B cell (primary cell): ENCODE results near the gene ZNF280C. TPM values are rescaled to one million over a fixed set of nuclear protein-coding genes. Genes with fewer than 3 reads are reported as not detected.
A peak's percentile ranks its signal among the peaks of the same experiment; 100 is the strongest.

Source experiments
- ATAC-seq: fragments of 200-7000 bp; cut with Tn5 transposase; one replicate; pipeline ENCODE4 v1.10.0; 2021; ENCODE audit warnings: low read depth, mild to moderate bottlenecking, moderate number of reproducible peaks, moderate library complexity
- CTCF ChIA-PET: fragments of 350-600 bp; sonication (Branson Sonifier 250); formaldehyde crosslinking; loops from one replicate; lab custom pipeline; 2021; ENCODE audit warnings: antibody characterized with exemption, inconsistent platforms; lab: Charles Lee
- POLR2A ChIA-PET: fragments of 350-600 bp; sonication (Branson Sonifier 250); formaldehyde crosslinking; loops from one replicate; lab custom pipeline; 2021; ENCODE audit warnings: antibody characterized with exemption; lab: Charles Lee
- DNase-seq: peaks from one replicate; pipeline ENCODE4 v3.0.0; 2013
- H2AFZ ChIP-seq: 2 replicates; pipeline ENCODE4 v1.6.1; 2012; ENCODE audit warnings: mild to moderate bottlenecking, low read depth, low read length; ENCODE audit not compliant: insufficient read depth, poor library complexity, severe bottlenecking
- H3K27ac ChIP-seq, 2 donors: 1 replicate in 1 of 2; 2 replicates in 1 of 2; pipeline ENCODE4 v1.5.1; 2012 to 2013; ENCODE audit warnings: low read length in 2 of 2, mild to moderate bottlenecking in 2 of 2, moderate library complexity in 1 of 2
- H3K27me3 ChIP-seq, 4 experiments: fragments of 200-600 bp in 1 of 4; sonication (generic) in 1 of 4; replicated peaks in 1 of 4; 1 replicate in 2 of 4; 2 replicates in 2 of 4; pipeline versions ENCODE4 v1.6.1 to v1.7.0; 2013 to 2016; ENCODE audit warnings: low read length in 3 of 4, mild to moderate bottlenecking in 2 of 4, mixed read lengths in 1 of 4, moderate library complexity in 1 of 4; ENCODE audit not compliant: insufficient read depth in 4 of 4, control insufficient read depth in 3 of 4; ENCODE audit errors: control extremely low read depth in 1 of 4
- H3K36me3 ChIP-seq, 2 experiments: replicated peaks in 1 of 2; 1 replicate in 1 of 2; 2 replicates in 1 of 2; pipeline versions ENCODE4 v1.6.1 to v1.7.1; 2013; ENCODE audit warnings: low read length in 1 of 2; ENCODE audit not compliant: insufficient read depth in 2 of 2, control insufficient read depth in 1 of 2; ENCODE audit errors: control extremely low read depth in 1 of 2, extremely low read depth in 1 of 2
- H3K4me1 ChIP-seq, 2 donors: fragments of 200-600 bp in 1 of 2; sonication (generic) in 1 of 2; 1 replicate in 1 of 2; 2 replicates in 1 of 2; pipeline versions ENCODE4 v1.5.1 to v1.6.1; 2013 to 2017; ENCODE audit warnings: low read length in 2 of 2; ENCODE audit not compliant: control insufficient read depth in 2 of 2, insufficient read depth in 2 of 2
- H3K4me2 ChIP-seq: replicated peaks from 2 replicates; pipeline ENCODE3; 2012; ENCODE audit warnings: mild to moderate bottlenecking, low read depth, low read length; ENCODE audit not compliant: poor library complexity, severe bottlenecking
- H3K4me3 ChIP-seq, 5 experiments: fragments of 200-600 bp in 1 of 5; sonication (generic) in 1 of 5; 1 replicate in 3 of 5; 2 replicates in 2 of 5; pipeline versions ENCODE4 v1.5.1 to v1.7.0; 2011 to 2016; ENCODE audit warnings: low read length in 4 of 5, mild to moderate bottlenecking in 4 of 5, low read depth in 2 of 5, control low read depth in 1 of 5, moderate library complexity in 1 of 5; ENCODE audit not compliant: insufficient read depth in 1 of 5; ENCODE audit errors: control extremely low read depth in 1 of 5, extremely low read depth in 1 of 5
- H3K79me2 ChIP-seq: fragments of 200-600 bp; sonication (generic); one replicate; pipeline ENCODE4 v1.6.0; 2016; ENCODE audit warnings: low read length; ENCODE audit not compliant: control insufficient read depth, insufficient read depth
- H3K9ac ChIP-seq: fragments of 200-600 bp; sonication (generic); 2 replicates; pipeline ENCODE4 v1.6.1; 2017; ENCODE audit warnings: mild to moderate bottlenecking, low read length, moderate library complexity
- H3K9me3 ChIP-seq, 3 donors: one replicate each; pipeline versions ENCODE4 v1.6.1 to v1.7.1; 2013; ENCODE audit warnings: low read length in 2 of 3; ENCODE audit not compliant: control insufficient read depth in 2 of 3, insufficient read depth in 1 of 3; ENCODE audit errors: control extremely low read depth in 1 of 3
- H4K20me1 ChIP-seq: 2 replicates; pipeline ENCODE4 v1.6.0; 2012; ENCODE audit warnings: mild to moderate bottlenecking, low read length; ENCODE audit not compliant: insufficient read depth, control insufficient read depth, poor library complexity, severe bottlenecking
- H3K27ac Mint-ChIP-seq: one replicate; pipeline ENCODE4 v1.8.0; 2021; ENCODE audit warnings: mixed read lengths
- H3K27me3 Mint-ChIP-seq: one replicate; pipeline ENCODE4 v1.8.0; 2021; ENCODE audit warnings: mixed read lengths
- H3K4me1 Mint-ChIP-seq: one replicate; pipeline ENCODE4 v1.8.0; 2021; ENCODE audit warnings: mixed read lengths
- H3K4me3 Mint-ChIP-seq: one replicate; pipeline ENCODE4 v1.8.0; 2021; ENCODE audit warnings: mixed read lengths
- H3K9me3 Mint-ChIP-seq: one replicate; pipeline ENCODE4 v1.8.0; 2022; ENCODE audit warnings: mixed read lengths; ENCODE audit not compliant: insufficient read depth
- EZH2 ChIP-seq: IDR thresholded peaks from 2 replicates; pipeline ENCODE4 v1.6.1; 2012; ENCODE audit warnings: borderline replicate concordance, low read depth, mild to moderate bottlenecking, moderate library complexity, low read length; ENCODE audit not compliant: insufficient read depth, poor library complexity, severe bottlenecking
- WGBS: methylation state at CpG from one replicate; pipeline ENCODE4 v1.1.5; 2013; ENCODE audit warnings: missing lambda C conversion rate; ENCODE audit not compliant: insufficient coverage; 5-methylcytosine and 5-hydroxymethylcytosine counted together
- intact Hi-C: fragments of 100-400 bp; cut with micrococcal nuclease; formaldehyde crosslinking; loops from one replicate; pipeline ENCODE4 v1.10.0; 2022
- polyA plus RNA-seq: library from polyadenylated mRNA; depleted of rRNA; stranded (reverse); fragments of >200 nt; gene quantifications from 2 replicates; pipeline ENCODE4 v1.2.3, GENCODE V29; 2012
- total RNA-seq, 2 donors: library from RNA; stranded (reverse); fragments of 120-200 nt in 1 of 2; gene quantifications; 1 replicate in 1 of 2; 2 replicates in 1 of 2; pipeline versions ENCODE4 v1.2.3 to v1.2.4, GENCODE V29; 2013 to 2022
- TF ChIP-seq, protein P1 (sequence below): fragments of 200-600 bp; IDR thresholded peaks from one replicate; pipeline ENCODE4 v1.8.0; 2022; ENCODE audit warnings: antibody characterized with exemption, mild to moderate bottlenecking

ZNF280C gene
- total and polyA plus RNA-seq, 2 donors (not counting 1 experiment from before 2014, with no cell fraction given): 2.3 to 7.0 TPM

DNA sequence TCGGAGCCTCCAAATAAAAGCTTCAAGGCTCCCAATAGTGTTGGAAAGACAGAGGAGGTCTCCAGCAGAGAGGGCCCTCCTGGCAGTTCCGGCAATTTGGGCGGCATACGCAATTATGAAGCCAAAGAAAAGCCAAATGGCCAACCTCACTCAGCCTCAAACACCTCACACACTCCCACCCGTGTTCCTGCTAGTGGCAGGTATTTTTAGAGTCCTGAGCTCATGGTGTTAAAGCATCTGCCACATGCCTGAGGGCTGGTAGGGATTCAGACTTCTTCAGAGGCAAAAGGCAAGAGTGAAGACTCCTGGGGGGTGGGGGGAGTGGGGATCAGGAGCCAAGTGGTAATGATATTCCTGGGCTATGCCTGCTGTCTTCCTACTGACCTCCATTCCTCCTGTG lies 89.5 kb downstream of the ZNF280C start:
- no peak for ATAC-seq
- no peak overlapping the region for H3K27ac Mint-ChIP-seq
- no peaks in the 10 kb centered on the region for H4K20me1 ChIP-seq
- H3K9me3 ChIP-seq: peaks cover 0 to 6% (median 0%) of the 10 kb centered on the region in 3 donors
- H3K4me2 ChIP-seq: no peak overlapping the region
- WGBS: no CpG with 5 or more reads among the region's 5 CpGs
- H3K4me1 Mint-ChIP-seq: peaks cover 46% of the 10 kb centered on the region
- no peaks in the 10 kb centered on the region for H3K27me3 ChIP-seq
- CTCF ChIA-PET: no interaction called here
- no peak for TF ChIP-seq EZH2
- TF ChIP-seq, protein P1, sequence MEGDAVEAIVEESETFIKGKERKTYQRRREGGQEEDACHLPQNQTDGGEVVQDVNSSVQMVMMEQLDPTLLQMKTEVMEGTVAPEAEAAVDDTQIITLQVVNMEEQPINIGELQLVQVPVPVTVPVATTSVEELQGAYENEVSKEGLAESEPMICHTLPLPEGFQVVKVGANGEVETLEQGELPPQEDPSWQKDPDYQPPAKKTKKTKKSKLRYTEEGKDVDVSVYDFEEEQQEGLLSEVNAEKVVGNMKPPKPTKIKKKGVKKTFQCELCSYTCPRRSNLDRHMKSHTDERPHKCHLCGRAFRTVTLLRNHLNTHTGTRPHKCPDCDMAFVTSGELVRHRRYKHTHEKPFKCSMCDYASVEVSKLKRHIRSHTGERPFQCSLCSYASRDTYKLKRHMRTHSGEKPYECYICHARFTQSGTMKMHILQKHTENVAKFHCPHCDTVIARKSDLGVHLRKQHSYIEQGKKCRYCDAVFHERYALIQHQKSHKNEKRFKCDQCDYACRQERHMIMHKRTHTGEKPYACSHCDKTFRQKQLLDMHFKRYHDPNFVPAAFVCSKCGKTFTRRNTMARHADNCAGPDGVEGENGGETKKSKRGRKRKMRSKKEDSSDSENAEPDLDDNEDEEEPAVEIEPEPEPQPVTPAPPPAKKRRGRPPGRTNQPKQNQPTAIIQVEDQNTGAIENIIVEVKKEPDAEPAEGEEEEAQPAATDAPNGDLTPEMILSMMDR: no peak
- H3K36me3 ChIP-seq: no peaks in the 10 kb centered on the region
- H2AFZ ChIP-seq: no peak overlapping the region
- POLR2A ChIA-PET: no interaction called here
- peaks cover 18% of the 10 kb centered on the region for H3K79me2 ChIP-seq
- H3K9ac ChIP-seq: no peak overlapping the region
- H3K9me3 Mint-ChIP-seq: no peaks in the 10 kb centered on the region
- H3K27me3 Mint-ChIP-seq: no peaks in the 10 kb centered on the region
- intact Hi-C loops: no loop called here
- no peak overlapping the region for H3K4me3 Mint-ChIP-seq
- no peak overlapping the region for H3K27ac ChIP-seq
- DNase-seq: no peak
- peaks cover 26 to 47% of the 10 kb centered on the region in 2 donors for H3K4me1 ChIP-seq
- no peak overlapping the region for H3K4me3 ChIP-seq

DNA sequence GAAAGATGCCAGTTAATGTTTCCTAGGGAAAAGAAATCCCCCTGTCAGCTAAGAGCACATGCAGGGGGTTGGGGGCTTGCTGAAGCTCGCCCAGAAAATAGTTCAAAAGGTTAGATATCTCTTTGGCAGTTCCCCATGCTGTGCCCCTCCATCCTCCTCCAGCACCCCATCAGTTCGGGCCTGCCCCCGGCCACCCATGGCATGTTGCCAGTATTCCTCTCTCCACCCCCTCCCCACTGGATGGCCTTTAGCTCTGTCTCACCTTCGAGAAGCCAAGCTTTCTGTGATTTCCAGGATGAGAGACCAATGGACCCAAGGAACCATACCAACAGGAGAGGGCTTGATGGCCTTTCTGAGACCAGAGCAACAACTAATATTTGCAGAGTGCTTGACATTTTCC lies 91.8 kb downstream of the ZNF280C start:
- CTCF ChIA-PET: interaction anchor here (1.2 to 2.3 kb wide), 6 partner anchors 10 to 96 kb away, joined by 3 to 23 read pairs (median 7); partner anchors contain the start of gene AIFM1

More for the DNA sequence above, 91.8 kb downstream of the ZNF280C start:
- WGBS: 80% methylated on average over 1 of the region's 4 CpGs
- no peak for TF ChIP-seq EZH2
- TF ChIP-seq, protein P1: no peak
- H3K27me3 Mint-ChIP-seq: no peaks in the 10 kb centered on the region
- no peaks in the 10 kb centered on the region for H3K9me3 Mint-ChIP-seq
- no peak overlapping the region for H3K4me3 ChIP-seq
- H3K4me1 Mint-ChIP-seq: peaks cover 59% of the 10 kb centered on the region
- H3K27me3 ChIP-seq: no peaks in the 10 kb centered on the region
- no peak overlapping the region for H3K9ac ChIP-seq
- DNase-seq (no peak), ATAC-seq (no peak)
- no peaks in the 10 kb centered on the region for H4K20me1 ChIP-seq
- no peak overlapping the region for H3K4me3 Mint-ChIP-seq
- H3K79me2 ChIP-seq: peaks cover 21% of the 10 kb centered on the region
- H2AFZ ChIP-seq: no peak overlapping the region
- peak overlapping the region; percentile 89 for H3K27ac Mint-ChIP-seq
- H3K36me3 ChIP-seq: no peaks in the 10 kb centered on the region
- H3K4me1 ChIP-seq: peaks cover 37 to 58% of the 10 kb centered on the region in 2 donors
- H3K27ac ChIP-seq: no peak overlapping the region
- POLR2A ChIA-PET: interaction anchor here (0.5 kb wide), 1 partner anchor 13 kb away, joined by 5 read pairs; no protein-coding TSS in a partner anchor
- intact Hi-C loops: no loop called here
- no peak overlapping the region for H3K4me2 ChIP-seq
- no peaks in the 10 kb centered on the region for H3K9me3 ChIP-seq
